Panc1 (cell line): ENCODE measurements around the gene ABCC3. TPM values are rescaled to one million over a fixed set of nuclear protein-coding genes. Genes with fewer than 3 reads are reported as not detected.

ENCODE experiments used
- ATAC-seq: fragments of 200-7000 bp; cut with Tn5 transposase; 2 replicates; pipeline ENCODE4 v1.9.1; 2020; ENCODE audit warnings: mild to moderate bottlenecking, moderate library complexity
- BruUV-seq: library from RNA; stranded (reverse); fragments of 400-500 nt; replicated peaks from 2 replicates; lab custom pipeline; 2021; lab: Mats Ljungman, UMichigan
- CTCF ChIA-PET: fragments of 300-600 bp; sonication (Branson Sonifier 250); formaldehyde crosslinking; loops from one replicate; lab custom pipeline; 2022; ENCODE audit warnings: antibody characterized with exemption; lab: Charles Lee
- POLR2A ChIA-PET: fragments of 300-600 bp; sonication (Branson Sonifier 250); formaldehyde crosslinking; loops from one replicate; lab custom pipeline; 2022; ENCODE audit warnings: antibody characterized with exemption; lab: Charles Lee
- DNase-seq: peaks from one replicate; pipeline ENCODE4 v3.0.0-alpha.2; 2010; ENCODE audit warnings: low read depth, low spot score
- H3K27ac ChIP-seq: 2 replicates; pipeline ENCODE4 v1.5.1; 2011; ENCODE audit warnings: mild to moderate bottlenecking, low read length, inconsistent platforms
- H3K27me3 ChIP-seq: fragments of 200-500 bp; sonication (Bioruptor generic); 2 replicates; pipeline ENCODE4 v1.6.0; 2014; ENCODE audit warnings: low read length, inconsistent platforms; ENCODE audit not compliant: control insufficient read depth, insufficient read depth
- H3K36me3 ChIP-seq: fragments of 200-500 bp; sonication (Bioruptor generic); 2 replicates; pipeline ENCODE4 v1.5.1; 2014; ENCODE audit warnings: inconsistent platforms, mild to moderate bottlenecking, low read length, moderate library complexity; ENCODE audit not compliant: control insufficient read depth, insufficient read depth
- H3K4me1 ChIP-seq: 2 replicates; pipeline ENCODE4 v1.5.1; 2011; ENCODE audit warnings: inconsistent platforms, mild to moderate bottlenecking, low read length, moderate library complexity; ENCODE audit not compliant: control insufficient read depth, insufficient read depth
- H3K4me3 ChIP-seq, 2 experiments: 2 replicates each; pipeline ENCODE4 v1.5.1; 2011 to 2012; ENCODE audit warnings: low read depth in 2 of 2, low read length in 2 of 2, mild to moderate bottlenecking in 2 of 2, inconsistent platforms in 1 of 2, moderate library complexity in 1 of 2
- H3K9me3 ChIP-seq: fragments of 200-500 bp; sonication (Bioruptor generic); 2 replicates; pipeline ENCODE4 v1.5.1; 2014; ENCODE audit warnings: low read depth, mild to moderate bottlenecking, inconsistent platforms, low read length, moderate library complexity; ENCODE audit not compliant: control insufficient read depth, insufficient read depth
- POLR2AphosphoS5 ChIP-seq: IDR thresholded peaks from 2 replicates; pipeline ENCODE4 v1.6.1; 2012; ENCODE audit warnings: mild to moderate bottlenecking, low read depth, low read length, moderate library complexity
- SIN3A ChIP-seq: IDR thresholded peaks from 2 replicates; pipeline ENCODE4 v1.6.1; 2012; ENCODE audit warnings: low read depth, mild to moderate bottlenecking, low read length, moderate library complexity, borderline replicate concordance; ENCODE audit not compliant: insufficient read depth
- TCF7L2 ChIP-seq: IDR thresholded peaks from 2 replicates; pipeline ENCODE4 v1.6.1; 2011; ENCODE audit warnings: mild to moderate bottlenecking, low read depth, low read length, inconsistent platforms
- in situ Hi-C: cut with HindIII; loops from 2 replicates; pipeline ENCODE4 v1.10.0; 2016; ENCODE audit warnings: low sequenced_read_pairs, low pct_unique_long_range_greater_than_20kb
- intact Hi-C: fragments of 100-400 bp; cut with micrococcal nuclease; formaldehyde crosslinking; loops from one replicate; pipeline ENCODE4 v1.10.0; 2022; ENCODE audit not compliant: unreplicated experiment
- total RNA-seq: library from RNA; stranded (reverse); gene quantifications from one replicate; pipeline ENCODE4 v1.2.1, GENCODE V29; 2021; ENCODE audit not compliant: unreplicated experiment
- TF ChIP-seq, protein P1 (sequence below): fragments of 450-650 bp; IDR thresholded peaks from 2 replicates; pipeline ENCODE4 v1.5.1; 2017; ENCODE audit warnings: mild to moderate bottlenecking
- TF ChIP-seq, protein P2 (sequence below), 2 experiments: IDR thresholded peaks; 2 replicates each; pipeline ENCODE4 v1.6.1; 2011 to 2012; ENCODE audit warnings: low read depth in 2 of 2, control low read depth in 1 of 2, low read length in 1 of 2, mild to moderate bottlenecking in 1 of 2, moderate library complexity in 1 of 2; ENCODE audit not compliant: insufficient read depth in 1 of 2

ABCC3 gene
- total RNA-seq, 1 experiment from 2014 or later, result 128 TPM

DNA sequence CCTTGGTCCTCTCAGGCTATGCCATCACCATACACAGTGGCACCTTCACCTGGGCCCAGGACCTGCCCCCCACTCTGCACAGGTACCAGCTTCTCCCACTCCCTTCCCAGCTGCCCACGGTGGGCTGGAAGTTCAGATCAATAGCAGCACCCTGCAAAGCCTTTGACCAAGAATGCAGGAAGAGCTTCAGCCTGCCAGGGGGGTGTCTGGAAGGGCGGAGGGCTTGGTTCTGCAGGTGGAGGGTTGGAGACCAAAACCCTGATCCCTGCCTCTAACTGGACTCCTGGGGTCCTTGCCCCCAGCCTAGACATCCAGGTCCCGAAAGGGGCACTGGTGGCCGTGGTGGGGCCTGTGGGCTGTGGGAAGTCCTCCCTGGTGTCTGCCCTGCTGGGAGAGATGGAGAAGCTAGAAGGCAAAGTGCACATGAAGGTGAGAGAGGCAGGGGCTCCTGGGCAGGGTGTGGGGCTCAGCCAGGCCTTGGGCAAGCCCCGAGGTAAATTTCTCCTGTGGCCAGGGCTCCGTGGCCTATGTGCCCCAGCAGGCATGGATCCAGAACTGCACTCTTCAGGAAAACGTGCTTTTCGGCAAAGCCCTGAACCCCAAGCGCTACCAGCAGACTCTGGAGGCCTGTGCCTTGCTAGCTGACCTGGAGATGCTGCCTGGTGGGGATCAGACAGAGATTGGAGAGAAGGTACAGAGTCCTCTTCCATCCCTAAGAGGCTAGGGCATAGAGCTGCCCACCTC, 34.3 kb downstream of the ABCC3 start:
- POLR2A ChIA-PET, result interaction anchor here (0.6 kb wide), 1 partner anchor 57 kb away, joined by 7 read pairs; no protein-coding TSS in a partner anchor
- Histone ChIP-seq H3K4me1 (peaks cover 19% of the 10 kb centered on the region), H3K9me3 (no peaks in the 10 kb centered on the region), H3K4me3 (no peak overlapping the region), H3K27me3 (no peaks in the 10 kb centered on the region), H3K27ac (peak overlapping the region; percentile 57), H3K36me3 (no peaks in the 10 kb centered on the region)
- in situ Hi-C loops, result no loop called here
- TF ChIP-seq, protein P1, sequence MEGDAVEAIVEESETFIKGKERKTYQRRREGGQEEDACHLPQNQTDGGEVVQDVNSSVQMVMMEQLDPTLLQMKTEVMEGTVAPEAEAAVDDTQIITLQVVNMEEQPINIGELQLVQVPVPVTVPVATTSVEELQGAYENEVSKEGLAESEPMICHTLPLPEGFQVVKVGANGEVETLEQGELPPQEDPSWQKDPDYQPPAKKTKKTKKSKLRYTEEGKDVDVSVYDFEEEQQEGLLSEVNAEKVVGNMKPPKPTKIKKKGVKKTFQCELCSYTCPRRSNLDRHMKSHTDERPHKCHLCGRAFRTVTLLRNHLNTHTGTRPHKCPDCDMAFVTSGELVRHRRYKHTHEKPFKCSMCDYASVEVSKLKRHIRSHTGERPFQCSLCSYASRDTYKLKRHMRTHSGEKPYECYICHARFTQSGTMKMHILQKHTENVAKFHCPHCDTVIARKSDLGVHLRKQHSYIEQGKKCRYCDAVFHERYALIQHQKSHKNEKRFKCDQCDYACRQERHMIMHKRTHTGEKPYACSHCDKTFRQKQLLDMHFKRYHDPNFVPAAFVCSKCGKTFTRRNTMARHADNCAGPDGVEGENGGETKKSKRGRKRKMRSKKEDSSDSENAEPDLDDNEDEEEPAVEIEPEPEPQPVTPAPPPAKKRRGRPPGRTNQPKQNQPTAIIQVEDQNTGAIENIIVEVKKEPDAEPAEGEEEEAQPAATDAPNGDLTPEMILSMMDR, result no peak
- TF ChIP-seq, protein P2, sequence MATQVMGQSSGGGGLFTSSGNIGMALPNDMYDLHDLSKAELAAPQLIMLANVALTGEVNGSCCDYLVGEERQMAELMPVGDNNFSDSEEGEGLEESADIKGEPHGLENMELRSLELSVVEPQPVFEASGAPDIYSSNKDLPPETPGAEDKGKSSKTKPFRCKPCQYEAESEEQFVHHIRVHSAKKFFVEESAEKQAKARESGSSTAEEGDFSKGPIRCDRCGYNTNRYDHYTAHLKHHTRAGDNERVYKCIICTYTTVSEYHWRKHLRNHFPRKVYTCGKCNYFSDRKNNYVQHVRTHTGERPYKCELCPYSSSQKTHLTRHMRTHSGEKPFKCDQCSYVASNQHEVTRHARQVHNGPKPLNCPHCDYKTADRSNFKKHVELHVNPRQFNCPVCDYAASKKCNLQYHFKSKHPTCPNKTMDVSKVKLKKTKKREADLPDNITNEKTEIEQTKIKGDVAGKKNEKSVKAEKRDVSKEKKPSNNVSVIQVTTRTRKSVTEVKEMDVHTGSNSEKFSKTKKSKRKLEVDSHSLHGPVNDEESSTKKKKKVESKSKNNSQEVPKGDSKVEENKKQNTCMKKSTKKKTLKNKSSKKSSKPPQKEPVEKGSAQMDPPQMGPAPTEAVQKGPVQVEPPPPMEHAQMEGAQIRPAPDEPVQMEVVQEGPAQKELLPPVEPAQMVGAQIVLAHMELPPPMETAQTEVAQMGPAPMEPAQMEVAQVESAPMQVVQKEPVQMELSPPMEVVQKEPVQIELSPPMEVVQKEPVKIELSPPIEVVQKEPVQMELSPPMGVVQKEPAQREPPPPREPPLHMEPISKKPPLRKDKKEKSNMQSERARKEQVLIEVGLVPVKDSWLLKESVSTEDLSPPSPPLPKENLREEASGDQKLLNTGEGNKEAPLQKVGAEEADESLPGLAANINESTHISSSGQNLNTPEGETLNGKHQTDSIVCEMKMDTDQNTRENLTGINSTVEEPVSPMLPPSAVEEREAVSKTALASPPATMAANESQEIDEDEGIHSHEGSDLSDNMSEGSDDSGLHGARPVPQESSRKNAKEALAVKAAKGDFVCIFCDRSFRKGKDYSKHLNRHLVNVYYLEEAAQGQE (IDR thresholded peaks at IDR 0.05; ENCODE audit: insufficient read depth in 1 of 2, low read depth in 2 of 2, low read length in 1 of 2), result no peak
- no peak for TF ChIP-seq SIN3A
- TF ChIP-seq TCF7L2, result no peak
- no peak for TF ChIP-seq POLR2AphosphoS5
- intact Hi-C loops, result no loop called here
- no TSS peak for BruUV-seq
- DNase-seq (no peak), ATAC-seq (no peak)
- CTCF ChIA-PET, result interaction anchor here (0.5 to 0.6 kb wide), 4 partner anchors 46 to 1639 kb away, joined by 3 to 11 read pairs (median 6); no protein-coding TSS in a partner anchor

- no peak for ATAC-seq
- in situ Hi-C loops (no loop called here), intact Hi-C loops (no loop called here)
- TF ChIP-seq, protein P2 (IDR thresholded peaks at IDR 0.05; ENCODE audit: insufficient read depth in 1 of 2, low read depth in 2 of 2, low read length in 1 of 2), result no peak
- TF ChIP-seq TCF7L2, result no peak
- TF ChIP-seq, protein P1, result no peak
- TF ChIP-seq SIN3A, result no peak
- TF ChIP-seq POLR2AphosphoS5, result no peak
- Histone ChIP-seq H3K4me1 (peaks cover 19% of the 10 kb centered on the region), H3K27ac (no peak overlapping the region), H3K9me3 (no peaks in the 10 kb centered on the region), H3K4me3 (no peak overlapping the region), H3K27me3 (no peaks in the 10 kb centered on the region), H3K36me3 (no peaks in the 10 kb centered on the region)
- POLR2A ChIA-PET, result no interaction called here
- DNase-seq, result no peak
- CTCF ChIA-PET, result no interaction called here
- no TSS peak for BruUV-seq
These were observed 37.4 kb downstream of the ABCC3 start for GRCh38 chr17:50672071-50672470.
